GM21717 (cell line): ENCODE results near the gene ADCY4.
A peak's percentile ranks its signal among the peaks of the same experiment; 100 is the strongest.
"Not testable (repeated sequence)": the region's sequence is repeated elsewhere in the genome, so short reads cannot be mapped to it uniquely, and the experiment has no call there.

Experiments used
- ATAC-seq: cut with Tn5 transposase; IDR thresholded peaks from one replicate; pipeline ENCODE4 v1.9.1; 2021; ENCODE audit warnings: mild to moderate bottlenecking, moderate library complexity; ENCODE audit not compliant: unreplicated experiment

Gene ADCY4

DNA sequence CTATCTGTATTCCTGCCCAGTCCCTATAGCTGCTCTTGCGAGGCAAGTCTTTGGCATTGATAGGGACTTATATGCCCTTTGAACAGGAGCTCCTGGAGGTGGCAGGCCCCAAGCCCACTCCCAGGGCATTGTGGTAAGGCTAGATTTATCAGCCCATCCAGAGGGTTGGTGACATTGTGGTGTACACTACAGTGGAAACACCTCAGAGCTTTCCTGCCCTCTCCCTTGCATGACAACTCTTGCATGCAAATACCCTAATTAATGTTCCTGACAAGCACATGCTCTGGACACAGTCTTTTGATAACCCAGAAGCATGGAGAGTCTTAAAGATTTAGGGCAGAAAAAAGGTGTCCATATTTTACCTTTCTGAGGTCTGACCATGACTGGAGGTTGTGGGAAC lies 5.7 kb upstream of the ADCY4 start:
- no peak for ATAC-seq

DNA sequence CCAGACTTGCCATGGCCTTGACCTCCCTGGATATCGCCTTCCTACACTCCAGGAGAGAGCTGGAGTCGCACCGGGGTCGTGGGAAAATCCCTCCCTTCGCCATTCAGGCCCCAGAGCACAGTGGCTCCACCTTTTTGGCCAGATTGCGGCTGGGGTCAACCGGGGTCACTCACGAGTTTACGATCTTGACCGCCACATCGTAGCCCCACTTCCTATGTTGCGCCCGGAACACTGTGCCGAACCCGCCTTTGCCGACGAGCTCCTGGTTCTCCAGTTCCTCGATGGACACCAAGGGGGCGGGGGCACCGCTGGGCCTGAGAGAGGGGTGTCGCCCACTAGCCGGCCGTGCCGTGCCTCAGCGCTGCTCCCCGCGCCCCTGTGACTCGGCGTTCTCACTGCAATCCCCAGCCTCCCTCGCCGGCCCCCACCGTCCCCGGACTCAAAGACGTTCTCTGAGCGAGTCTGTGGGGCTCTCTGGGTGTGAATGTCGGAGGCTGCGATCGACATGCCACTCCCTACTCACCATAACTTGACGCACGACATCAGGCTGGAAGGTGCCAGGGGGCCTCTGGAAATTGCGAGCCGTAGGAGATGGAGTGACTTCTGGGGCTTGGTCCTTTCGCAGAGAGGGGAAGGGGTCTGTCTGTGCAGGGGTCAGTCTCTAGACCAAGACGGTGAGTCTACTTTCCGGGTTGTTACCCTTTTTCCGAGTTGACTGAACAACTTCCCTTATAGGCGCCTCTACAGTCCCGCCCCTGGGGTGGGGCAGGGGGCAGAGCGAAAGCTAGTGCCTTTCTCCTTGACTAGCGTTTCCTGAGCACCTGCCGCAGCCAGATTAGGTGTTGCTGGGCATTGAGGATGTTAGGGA lies 4.6 kb upstream of the ADCY4 start, which contains the start of gene RIPK3:
Gene RIPK3, minus strand, starts transcription at position 708 of the 868 bp plus-strand sequence. Its CDS starts 165 bp downstream, at position 543.
- peak; percentile 86 for ATAC-seq

DNA sequence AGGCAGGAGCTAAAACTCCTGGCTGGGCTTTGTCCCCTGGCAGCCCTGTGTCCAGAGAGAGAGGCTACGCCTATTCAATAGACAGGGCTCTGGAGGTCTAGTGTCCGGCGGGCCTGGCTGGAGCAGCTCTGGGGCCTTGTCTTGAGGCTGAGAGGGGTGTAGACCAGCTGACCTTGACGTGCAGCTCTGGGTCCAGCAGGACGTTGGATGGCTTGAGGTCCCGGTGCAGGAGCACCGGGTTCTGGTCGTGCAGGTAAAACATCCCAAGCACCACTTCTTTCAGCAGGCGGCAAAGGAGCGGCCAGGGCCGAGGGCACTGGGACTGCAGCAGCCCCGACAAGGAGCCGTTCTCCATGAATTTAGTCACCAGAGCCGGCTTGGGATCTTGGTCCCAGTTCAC lies 4.0 kb upstream of the ADCY4 start:
- no peak for ATAC-seq

DNA sequence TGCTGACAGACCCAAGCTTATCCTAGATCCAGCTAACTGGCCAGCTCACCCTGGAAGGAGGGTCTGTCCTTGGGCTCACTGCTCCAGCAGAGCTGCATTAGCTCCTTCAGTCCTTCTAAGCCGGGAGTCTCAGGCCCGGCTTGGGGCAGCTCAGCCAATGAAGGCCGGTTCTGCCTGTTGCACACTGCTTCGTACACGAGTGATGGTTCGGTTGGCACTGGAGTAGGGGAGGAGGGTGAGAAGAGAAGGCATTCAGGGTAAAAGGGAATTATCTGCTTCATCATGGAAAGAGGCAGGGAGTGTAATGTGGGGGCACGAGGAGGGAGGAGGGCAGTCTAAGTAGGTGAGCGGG lies 2.9 kb upstream of the ADCY4 start:
- no peak for ATAC-seq

DNA sequence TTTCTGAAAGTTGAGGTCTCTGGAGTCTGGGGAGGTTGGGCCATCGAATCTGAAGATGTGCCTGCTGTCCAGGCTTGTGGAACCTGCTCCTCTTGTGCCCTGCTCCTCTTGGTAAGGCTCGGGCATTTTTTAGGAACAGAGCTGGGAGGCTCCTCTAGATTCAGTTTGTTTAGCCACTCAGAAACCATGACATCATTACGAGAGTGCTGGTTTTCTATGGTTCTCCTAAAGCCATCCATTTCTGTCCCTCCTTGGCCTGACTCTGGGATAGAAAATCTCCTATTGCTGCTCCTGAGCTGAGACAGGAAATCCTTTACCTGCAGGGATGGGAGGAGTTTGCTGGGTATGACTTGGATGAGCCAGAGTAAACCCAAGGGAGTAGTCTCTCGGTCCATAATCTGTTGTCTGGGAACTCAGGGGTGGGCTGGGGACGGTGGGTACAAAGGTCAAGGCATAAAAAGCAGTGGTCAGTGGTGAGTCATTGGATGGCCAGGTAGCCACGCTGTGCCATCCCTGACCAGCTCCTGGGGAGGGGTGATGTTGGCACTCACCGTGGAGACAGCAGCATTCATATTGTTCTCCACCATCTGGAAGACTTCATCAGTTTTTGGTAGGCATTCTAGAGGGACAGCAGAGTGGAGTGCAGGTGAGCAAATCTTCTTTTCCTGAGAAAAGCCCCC lies 2.4 kb upstream of the ADCY4 start:
- ATAC-seq = no peak

DNA sequence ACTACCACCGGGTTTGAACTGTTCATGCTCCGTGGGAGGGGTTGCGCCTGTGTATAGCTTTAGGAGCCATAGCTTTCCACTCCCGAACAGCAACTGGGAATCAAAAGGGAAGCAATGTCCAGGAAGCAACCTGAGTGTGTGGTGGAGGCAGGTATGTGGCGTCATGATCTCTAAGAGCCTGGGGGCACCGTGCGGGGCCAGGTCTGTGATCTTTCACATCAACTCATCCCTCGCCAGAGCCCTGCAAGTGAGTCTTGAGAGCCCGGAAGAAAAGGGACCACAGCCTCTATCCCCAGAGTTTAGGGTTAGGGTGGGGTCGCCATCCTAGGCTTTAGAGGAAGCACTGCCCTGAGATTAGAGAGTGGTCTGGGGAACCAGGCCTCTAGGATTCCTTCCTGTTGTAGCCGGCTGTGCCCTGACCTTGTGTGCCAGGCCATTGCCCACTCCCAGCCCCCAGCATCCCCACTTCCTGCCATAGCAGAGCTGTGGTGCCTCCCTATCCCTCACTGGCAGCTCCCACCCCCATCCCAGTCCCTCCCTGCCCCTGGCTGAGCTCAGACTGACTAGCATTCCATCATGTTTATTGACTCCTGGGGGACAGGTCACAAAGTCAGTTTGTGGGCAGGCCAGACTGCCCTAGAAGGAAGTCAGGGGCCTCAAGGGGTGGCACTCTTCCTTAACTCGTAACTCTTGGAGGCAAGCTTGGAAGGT lies 745 bp upstream of the ADCY4 start:
- no peak for ATAC-seq

DNA sequence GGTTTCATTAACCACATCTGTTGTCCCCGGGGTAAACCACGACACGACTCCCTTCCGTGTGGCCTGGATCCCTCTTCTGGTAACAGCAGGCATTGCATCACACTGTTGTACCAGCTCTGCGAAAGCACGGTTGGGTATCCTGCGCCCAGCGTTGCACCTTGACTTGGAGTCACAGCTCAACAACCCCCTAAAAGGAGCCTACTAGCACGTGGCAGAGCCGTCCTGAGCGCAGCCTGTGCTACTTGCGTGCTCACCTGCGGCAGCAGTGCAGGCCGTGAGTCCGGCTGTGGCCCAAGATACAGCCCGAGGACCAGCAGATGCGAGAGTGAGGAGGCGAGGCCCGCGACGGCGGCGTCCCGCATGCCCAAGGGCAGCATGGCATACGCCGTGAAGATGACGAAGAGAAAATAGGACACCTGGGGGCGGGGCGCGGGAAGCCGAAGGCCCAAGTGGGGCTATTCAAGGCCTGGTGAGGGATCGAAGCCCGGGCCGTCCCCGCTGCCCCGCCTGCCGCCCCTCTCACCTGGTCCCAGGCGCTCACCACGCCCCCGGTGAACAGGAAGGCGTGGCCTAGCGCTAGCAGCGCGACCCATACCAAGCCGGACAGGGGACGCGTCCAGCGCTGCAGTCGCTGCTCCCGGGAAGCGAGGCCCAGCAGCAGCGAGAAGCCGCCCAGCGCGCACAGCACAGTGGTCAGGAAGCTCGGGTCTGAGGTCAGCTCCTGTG lies 2.4 kb downstream of the ADCY4 start:
- peak; percentile 88 for ATAC-seq

DNA sequence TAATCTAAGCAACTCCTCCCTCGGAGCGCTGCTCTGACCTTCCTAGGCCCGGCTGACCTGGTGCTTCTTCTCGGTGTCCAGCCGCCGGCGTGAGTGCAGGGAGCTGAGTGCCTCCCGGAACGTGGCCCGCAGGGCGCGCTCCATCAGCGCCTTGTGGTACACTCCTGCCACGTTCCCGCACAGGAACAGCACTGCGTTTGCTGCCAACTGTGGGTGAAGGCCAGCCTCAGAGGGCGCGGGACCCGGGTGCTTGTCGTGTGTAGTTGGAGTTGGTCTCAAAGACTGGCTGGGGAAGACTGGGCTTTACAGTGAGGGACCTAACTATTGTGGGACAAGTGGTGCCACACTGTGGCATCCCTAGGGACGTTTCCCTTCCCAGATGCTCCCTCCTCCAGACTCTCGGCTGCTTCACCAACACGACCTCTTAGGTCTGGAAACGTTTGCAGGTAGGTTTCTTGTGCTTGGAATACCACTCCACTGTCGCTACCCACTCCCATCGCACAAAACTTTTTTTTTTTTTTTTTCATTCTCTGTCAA lies 3.1 kb downstream of the ADCY4 start:
- peak; percentile 3 for ATAC-seq

DNA sequence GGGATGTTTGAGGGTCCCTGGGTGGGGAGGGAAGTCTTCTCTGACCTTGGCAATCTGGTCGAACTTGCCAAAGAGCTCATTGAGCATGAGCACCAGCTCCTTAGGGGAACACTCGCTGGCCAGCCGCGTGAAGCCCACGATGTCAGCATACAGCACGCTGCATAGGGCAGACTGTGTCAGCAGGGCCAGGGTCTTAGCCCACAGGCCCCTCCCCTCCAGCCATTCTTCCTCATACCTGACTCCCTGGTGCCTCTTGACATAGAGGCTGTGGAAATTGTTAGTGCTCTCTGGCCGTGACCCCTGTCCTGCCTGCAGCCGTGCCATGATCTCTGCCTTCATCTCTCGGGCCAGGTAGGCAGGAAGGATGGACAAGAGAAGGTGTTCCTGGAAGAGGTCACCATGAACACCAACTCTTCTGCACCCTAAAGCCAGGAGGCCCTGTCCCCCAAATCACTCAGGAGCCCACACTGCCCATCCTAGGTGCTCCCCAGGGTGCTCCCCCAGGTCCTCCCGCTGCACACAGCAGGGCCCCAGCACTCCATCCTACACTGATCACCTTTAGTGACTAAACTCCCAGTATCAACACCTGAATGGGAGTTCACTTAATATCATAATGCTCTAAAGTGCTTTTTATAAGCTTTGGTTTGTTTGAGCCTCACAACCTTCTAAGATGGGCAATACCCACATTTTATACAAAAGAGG lies 3.7 kb downstream of the ADCY4 start:
- no peak for ATAC-seq

DNA sequence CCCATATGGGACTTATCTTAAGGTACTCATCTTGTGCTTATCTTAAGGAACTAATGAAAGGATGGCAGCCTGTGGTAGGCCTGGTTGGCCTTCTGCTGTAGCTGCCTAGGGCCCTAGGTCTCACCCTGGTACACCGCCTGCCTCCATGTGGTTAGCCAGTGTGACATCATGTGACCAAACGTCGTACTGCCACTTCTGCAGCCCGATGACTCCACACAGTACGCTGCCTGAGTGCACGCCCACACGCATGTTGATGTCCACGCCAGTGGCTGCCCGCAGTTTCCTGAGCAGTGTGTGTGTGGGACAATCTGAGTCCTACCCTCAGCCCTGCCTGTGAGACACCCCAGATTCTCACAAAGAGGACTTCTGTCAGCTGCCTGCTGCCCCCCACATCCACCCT lies 5.1 kb downstream of the ADCY4 start:
- no peak for ATAC-seq

DNA sequence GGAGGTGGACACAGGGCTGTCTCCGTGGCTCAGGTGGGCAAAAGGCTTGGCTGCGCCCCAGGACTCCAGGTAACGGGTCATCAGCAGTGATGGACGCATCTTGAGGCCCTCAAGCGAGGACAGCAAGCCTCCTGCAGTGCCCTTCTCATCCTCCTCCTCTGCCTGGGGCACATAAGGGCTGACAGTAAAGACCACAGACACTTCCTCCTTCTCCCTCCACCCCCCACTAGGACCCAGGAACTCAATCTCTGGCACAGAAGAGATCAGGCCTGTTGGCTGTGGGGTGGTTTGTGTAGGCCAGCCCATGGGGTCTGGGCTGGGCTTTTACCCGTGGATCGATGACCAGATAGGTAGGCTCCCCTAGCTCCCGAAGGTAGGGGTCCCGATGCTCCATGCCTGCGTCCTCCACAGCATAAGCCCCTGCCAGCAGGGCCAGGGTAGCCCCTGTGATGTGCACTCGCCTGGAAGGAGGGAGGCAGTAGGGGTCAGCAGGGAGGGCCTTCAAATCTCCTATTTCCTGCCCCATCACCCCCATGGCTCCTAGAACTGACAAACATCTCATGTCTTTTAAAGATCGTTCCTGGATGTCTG lies 5.7 kb downstream of the ADCY4 start:
- no peak for ATAC-seq

DNA sequence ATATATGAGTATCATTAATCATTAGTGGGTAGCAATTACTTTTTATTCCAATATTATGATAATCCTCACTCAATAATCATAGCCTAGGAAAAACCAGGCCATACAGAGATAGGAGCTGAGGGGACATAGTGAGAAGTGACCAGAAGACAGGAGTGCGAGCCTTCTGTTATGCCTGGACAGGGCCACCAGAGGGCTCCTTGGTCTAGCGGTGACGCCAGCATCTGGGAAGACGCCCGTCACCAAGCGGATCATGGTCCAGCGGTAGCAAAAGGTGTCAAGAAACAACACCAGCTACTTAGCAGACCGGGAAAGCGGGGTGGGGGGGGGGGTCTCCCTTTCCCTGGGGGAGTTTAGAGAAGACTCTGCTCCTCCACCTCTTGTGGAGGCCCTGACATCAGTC lies 7.0 kb downstream of the ADCY4 start:
- ATAC-seq = not testable (repeated sequence)

DNA sequence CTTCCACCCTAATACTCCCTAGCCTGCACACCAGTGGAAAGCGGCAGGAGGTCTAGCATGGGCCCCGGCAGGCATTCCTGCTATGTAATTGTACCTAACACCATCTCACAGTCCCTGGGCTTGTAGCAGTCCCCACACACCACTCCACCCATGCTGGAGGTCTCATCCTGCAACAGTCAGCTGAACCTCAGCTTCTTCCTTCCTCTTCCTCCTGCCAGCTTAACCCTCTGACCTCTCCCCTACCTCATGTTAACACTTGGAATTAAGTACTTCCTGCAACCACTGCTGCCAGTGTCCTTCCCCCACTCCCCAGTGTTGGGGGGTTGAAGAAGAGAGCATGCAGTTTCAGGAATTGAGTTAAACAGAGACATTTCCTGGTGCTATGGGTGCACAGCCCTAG lies 7.6 kb downstream of the ADCY4 start:
- no peak for ATAC-seq

DNA sequence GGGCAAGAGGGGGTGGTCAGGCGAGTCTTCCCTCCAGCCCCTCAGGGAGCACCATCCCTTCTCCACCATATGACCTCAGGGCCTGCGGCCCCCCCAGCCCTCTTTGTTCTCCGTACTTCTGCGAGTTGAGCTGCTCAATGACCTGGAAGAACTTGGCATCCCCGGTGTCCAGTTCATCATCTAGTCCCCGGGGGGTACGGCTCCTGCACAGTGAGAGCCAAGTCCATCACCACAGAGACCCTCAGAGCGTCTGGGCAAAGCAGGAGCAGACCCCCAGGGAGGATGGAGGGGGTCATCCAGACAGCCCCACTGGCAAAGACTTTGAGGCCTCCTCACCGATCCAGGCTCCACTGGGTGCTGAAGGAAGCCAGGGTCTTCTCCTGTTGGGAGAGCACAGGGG lies 8.9 kb downstream of the ADCY4 start:
- no peak for ATAC-seq

DNA sequence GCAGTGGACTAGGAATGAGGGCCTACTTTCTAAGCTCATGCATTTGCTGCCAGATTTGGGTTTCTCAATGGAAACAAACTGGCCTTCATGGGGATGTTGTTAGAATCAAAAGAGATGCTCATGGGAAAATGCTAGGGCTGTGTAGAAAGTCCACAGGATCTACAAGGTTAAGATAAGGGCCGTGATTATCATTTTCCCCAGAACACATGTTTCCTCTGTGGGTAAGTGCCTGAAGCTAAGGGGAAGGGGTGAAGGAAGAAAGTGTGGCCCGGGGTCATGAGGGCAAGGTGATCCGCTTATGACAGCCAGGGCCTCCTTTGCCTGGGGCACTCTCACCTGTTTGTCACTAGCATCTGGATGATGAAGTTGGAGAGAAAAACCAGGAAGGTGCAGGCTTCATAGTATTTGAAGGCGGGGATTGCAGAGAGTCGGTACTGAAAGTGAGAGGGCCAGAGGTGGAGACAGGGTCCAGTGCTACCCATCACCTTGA lies 9.8 kb downstream of the ADCY4 start:
- no peak for ATAC-seq

DNA sequence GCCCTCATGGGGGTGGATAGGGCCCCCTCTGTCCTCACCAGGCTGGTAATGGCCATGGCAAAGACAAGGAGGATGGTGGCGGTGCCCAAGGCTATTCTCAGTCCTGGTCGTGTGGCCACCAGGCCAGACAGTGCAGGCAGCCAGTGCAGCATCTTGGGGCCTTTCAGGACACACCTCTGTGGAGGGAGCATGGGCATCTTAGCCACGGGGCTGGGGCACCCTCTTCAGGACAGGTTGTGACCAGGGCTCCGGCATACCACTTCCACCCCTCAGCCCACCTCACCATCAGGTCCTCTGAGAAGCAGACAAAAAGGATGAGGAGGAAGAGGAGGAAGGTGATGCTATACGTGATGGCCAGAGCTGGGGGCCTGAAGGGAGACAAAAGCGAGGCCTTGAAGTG lies 10.8 kb downstream of the ADCY4 start:
- ATAC-seq = no peak

DNA sequence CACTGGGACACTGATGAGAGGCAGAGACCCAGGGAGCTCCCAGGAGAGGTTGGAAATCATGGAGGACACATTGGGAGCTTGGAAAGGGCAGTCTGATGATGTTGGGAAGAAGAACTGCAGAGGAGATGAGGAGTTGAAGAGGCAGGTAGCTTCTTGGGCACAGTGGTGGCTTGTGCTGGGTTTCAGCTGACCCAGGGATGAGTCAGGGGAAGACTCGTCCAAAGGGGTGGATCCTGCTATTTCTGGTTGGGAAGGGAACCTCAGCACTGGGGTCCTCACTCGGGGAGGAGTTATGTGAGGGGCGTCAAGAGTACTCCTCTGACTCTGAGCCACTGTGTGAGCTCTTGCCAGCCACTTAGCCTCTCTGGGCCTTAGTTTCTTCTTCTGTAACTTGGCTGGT lies 11.5 kb downstream of the ADCY4 start:
- no peak for ATAC-seq

DNA sequence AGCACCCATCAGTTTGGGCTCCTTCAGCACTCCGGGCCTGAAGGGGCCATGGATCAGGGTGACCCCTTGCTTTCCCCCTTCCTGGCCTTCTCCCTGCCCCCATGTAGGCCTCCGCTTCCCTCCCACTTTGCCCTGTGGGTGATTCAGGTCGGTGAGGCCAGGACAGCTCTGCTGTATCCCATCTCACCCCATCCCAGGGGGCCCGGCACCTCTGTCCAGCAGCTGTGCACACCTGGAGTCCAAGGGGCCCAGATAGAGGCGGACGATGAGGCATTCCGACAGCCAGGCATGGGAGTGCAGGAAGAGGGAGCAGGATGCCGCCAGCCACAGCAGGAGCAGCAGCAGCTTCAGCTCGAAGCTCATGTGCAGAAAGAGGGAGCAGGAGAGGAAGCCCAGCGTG lies 12.2 kb downstream of the ADCY4 start:
- ATAC-seq = no peak

DNA sequence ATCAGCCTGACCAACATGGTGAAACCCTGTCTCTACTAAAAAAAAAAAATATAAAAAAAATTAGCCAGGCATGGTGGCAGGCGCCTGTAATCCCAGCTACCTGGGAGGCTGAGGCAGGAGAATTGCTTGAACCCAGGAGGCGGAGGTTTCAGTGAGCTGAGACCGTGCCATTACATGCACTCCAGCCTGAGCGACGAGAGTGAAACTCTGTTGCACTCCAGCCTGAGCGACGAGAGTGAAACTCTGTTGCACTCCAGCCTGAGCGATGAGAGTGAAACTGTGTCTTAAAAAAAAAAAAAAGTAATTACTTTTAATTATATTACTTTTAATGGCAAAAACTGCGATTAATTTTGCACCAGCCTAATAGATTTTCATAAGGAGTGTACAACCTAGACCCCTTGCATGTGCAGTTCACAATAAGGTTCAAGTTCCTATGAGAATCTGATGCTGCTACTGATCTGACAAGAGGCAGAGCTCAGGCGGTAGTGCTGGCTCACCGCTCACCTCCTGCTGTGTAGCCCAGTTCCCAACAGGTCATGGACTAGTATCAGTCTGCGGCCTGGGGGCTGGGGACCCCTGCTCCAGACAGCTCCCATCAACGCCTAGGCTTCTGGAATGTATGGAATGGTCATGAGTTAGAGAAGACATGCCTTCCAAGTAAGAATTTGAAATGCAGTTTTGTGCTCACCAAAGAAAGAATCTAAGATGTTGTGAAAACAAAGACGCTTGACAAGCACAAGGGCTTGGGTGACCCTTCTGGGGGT lies 13.5 kb downstream of the ADCY4 start:
- no peak for ATAC-seq
